H1 (cell line): ENCODE results near the gene NCAPG. TPM values are rescaled to one million over a fixed set of nuclear protein-coding genes. Genes with fewer than 3 reads are reported as not detected.

Source experiments
- ATF2 ChIP-seq: IDR thresholded peaks from 2 replicates; pipeline ENCODE4 v1.6.1; 2012; ENCODE audit warnings: low read length, inconsistent platforms
- CHD2 ChIP-seq: IDR thresholded peaks from 2 replicates; pipeline ENCODE4 v1.6.1; 2012; ENCODE audit warnings: low read length, improper control_type of control experiment
- EGR1 ChIP-seq: IDR thresholded peaks from 2 replicates; pipeline ENCODE4 v1.6.1; 2011; ENCODE audit warnings: low read depth, low read length, borderline replicate concordance
- NANOG ChIP-seq: IDR thresholded peaks from 2 replicates; pipeline ENCODE4 v1.6.1; 2011; ENCODE audit warnings: low read length, low read depth, mild to moderate bottlenecking, inconsistent platforms; ENCODE audit not compliant: insufficient read depth, poor library complexity, severe bottlenecking
- POLR2AphosphoS5 ChIP-seq: IDR thresholded peaks from 2 replicates; pipeline ENCODE4 v1.6.1; 2011; ENCODE audit warnings: low read depth, low read length
- RBBP5 ChIP-seq: IDR thresholded peaks from 2 replicates; pipeline ENCODE4 v1.7.1; 2012; ENCODE audit warnings: low read depth, mild to moderate bottlenecking, inconsistent platforms, low read length, moderate library complexity, borderline replicate concordance
- RXRA ChIP-seq: IDR thresholded peaks from 2 replicates; pipeline ENCODE4 v1.6.1; 2011; ENCODE audit warnings: low read depth, mild to moderate bottlenecking, low read length, moderate library complexity; ENCODE audit not compliant: insufficient read depth
- SIX5 ChIP-seq: IDR thresholded peaks from 2 replicates; pipeline ENCODE4 v1.6.1; 2011; ENCODE audit warnings: mild to moderate bottlenecking, low read depth, low read length
- TAF1 ChIP-seq: IDR thresholded peaks from 2 replicates; pipeline ENCODE4 v1.6.1; 2011; ENCODE audit warnings: mild to moderate bottlenecking, low read depth, low read length
- TEAD4 ChIP-seq: IDR thresholded peaks from 2 replicates; pipeline ENCODE4 v1.6.1; 2012; ENCODE audit warnings: low read depth, low read length, inconsistent platforms, mixed read lengths
- polyA plus RNA-seq, 7 experiments: library from polyadenylated mRNA; depleted of rRNA in 3 of 7; stranded (reverse) in 5 of 7; unstranded in 2 of 7; fragments of >200 nt in 5 of 7; fragments of 200-250 nt in 2 of 7; gene quantifications; 1 replicate in 5 of 7; 2 replicates in 1 of 7; 4 replicates in 1 of 7; pipeline versions ENCODE4 v1.2.1 to v1.2.3, GENCODE V29; 2011 to 2013; ENCODE audit warnings: missing spikeins in 2 of 7, mixed read lengths in 2 of 7
- total RNA-seq: library from RNA; stranded (reverse); fragmentation: NEBNext Ultra II Directional; extraction: Animal tissue kit (Norgen Biotek cat#: 25700); gene quantifications from 2 replicates; pipeline ENCODE4 v1.2.1, GENCODE V29; 2021
- TF ChIP-seq, protein P1 (sequence below): fragments of 300-600 bp; sonication (generic); IDR thresholded peaks from 2 replicates; pipeline ENCODE4 v1.7.1; 2012; ENCODE audit warnings: low read length, moderate library complexity, mild to moderate bottlenecking, inconsistent platforms; ENCODE audit not compliant: insufficient replicate concordance

The NCAPG gene
- total and polyA plus RNA-seq, 2 of the 8 experiments (the other 6 are each of a cell fraction or from before 2014, with no cell fraction given): 12.9 to 52.3 TPM

GRCh38 chr4:17807446-17807845 lies 3.3 kb upstream of the NCAPG start (continued):
- TF ChIP-seq, protein P1, sequence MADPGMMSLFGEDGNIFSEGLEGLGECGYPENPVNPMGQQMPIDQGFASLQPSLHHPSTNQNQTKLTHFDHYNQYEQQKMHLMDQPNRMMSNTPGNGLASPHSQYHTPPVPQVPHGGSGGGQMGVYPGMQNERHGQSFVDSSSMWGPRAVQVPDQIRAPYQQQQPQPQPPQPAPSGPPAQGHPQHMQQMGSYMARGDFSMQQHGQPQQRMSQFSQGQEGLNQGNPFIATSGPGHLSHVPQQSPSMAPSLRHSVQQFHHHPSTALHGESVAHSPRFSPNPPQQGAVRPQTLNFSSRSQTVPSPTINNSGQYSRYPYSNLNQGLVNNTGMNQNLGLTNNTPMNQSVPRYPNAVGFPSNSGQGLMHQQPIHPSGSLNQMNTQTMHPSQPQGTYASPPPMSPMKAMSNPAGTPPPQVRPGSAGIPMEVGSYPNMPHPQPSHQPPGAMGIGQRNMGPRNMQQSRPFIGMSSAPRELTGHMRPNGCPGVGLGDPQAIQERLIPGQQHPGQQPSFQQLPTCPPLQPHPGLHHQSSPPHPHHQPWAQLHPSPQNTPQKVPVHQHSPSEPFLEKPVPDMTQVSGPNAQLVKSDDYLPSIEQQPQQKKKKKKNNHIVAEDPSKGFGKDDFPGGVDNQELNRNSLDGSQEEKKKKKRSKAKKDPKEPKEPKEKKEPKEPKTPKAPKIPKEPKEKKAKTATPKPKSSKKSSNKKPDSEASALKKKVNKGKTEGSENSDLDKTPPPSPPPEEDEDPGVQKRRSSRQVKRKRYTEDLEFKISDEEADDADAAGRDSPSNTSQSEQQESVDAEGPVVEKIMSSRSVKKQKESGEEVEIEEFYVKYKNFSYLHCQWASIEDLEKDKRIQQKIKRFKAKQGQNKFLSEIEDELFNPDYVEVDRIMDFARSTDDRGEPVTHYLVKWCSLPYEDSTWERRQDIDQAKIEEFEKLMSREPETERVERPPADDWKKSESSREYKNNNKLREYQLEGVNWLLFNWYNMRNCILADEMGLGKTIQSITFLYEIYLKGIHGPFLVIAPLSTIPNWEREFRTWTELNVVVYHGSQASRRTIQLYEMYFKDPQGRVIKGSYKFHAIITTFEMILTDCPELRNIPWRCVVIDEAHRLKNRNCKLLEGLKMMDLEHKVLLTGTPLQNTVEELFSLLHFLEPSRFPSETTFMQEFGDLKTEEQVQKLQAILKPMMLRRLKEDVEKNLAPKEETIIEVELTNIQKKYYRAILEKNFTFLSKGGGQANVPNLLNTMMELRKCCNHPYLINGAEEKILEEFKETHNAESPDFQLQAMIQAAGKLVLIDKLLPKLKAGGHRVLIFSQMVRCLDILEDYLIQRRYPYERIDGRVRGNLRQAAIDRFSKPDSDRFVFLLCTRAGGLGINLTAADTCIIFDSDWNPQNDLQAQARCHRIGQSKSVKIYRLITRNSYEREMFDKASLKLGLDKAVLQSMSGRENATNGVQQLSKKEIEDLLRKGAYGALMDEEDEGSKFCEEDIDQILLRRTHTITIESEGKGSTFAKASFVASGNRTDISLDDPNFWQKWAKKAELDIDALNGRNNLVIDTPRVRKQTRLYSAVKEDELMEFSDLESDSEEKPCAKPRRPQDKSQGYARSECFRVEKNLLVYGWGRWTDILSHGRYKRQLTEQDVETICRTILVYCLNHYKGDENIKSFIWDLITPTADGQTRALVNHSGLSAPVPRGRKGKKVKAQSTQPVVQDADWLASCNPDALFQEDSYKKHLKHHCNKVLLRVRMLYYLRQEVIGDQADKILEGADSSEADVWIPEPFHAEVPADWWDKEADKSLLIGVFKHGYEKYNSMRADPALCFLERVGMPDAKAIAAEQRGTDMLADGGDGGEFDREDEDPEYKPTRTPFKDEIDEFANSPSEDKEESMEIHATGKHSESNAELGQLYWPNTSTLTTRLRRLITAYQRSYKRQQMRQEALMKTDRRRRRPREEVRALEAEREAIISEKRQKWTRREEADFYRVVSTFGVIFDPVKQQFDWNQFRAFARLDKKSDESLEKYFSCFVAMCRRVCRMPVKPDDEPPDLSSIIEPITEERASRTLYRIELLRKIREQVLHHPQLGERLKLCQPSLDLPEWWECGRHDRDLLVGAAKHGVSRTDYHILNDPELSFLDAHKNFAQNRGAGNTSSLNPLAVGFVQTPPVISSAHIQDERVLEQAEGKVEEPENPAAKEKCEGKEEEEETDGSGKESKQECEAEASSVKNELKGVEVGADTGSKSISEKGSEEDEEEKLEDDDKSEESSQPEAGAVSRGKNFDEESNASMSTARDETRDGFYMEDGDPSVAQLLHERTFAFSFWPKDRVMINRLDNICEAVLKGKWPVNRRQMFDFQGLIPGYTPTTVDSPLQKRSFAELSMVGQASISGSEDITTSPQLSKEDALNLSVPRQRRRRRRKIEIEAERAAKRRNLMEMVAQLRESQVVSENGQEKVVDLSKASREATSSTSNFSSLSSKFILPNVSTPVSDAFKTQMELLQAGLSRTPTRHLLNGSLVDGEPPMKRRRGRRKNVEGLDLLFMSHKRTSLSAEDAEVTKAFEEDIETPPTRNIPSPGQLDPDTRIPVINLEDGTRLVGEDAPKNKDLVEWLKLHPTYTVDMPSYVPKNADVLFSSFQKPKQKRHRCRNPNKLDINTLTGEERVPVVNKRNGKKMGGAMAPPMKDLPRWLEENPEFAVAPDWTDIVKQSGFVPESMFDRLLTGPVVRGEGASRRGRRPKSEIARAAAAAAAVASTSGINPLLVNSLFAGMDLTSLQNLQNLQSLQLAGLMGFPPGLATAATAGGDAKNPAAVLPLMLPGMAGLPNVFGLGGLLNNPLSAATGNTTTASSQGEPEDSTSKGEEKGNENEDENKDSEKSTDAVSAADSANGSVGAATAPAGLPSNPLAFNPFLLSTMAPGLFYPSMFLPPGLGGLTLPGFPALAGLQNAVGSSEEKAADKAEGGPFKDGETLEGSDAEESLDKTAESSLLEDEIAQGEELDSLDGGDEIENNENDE: no peak
- TF ChIP-seq RBBP5 (no peak), EGR1 (no peak), NANOG (no peak), CHD2 (no peak), TAF1 (no peak), SIX5 (no peak), TEAD4 (no peak), ATF2 (no peak), POLR2AphosphoS5 (no peak), RXRA (no peak)
